Thoracic aorta (tissue), 2 donors: Measurements from ENCODE around the gene CPLANE1. TPM values are rescaled to one million over a fixed set of nuclear protein-coding genes. Genes with fewer than 3 reads are reported as not detected.
A peak's percentile ranks its signal among the peaks of the same experiment; 100 is the strongest.

ENCODE experiments used
- ATAC-seq: fragments of 150-250 bp; one replicate; pipeline ENCODE4 v1.8.0; 2017; ENCODE audit warnings: low read depth; ENCODE audit not compliant: insufficient number of reproducible peaks, low FRiP score
- DNase-seq: peaks from one replicate; pipeline ENCODE4 v3.0.0-alpha.2; 2020; ENCODE audit warnings: low spot score
- H3K27ac ChIP-seq, 2 donors: fragments of 200-600 bp; sonication (generic); 1 replicate in 1 of 2; 2 replicates in 1 of 2; pipeline ENCODE4 v1.5.1; 2016; ENCODE audit warnings: mild to moderate bottlenecking in 2 of 2, moderate library complexity in 2 of 2
- H3K27me3 ChIP-seq: fragments of 200-600 bp; sonication (generic); replicated peaks from 2 replicates; pipeline ENCODE4 v1.6.0; 2016; ENCODE audit warnings: mild to moderate bottlenecking; ENCODE audit not compliant: insufficient read depth
- H3K36me3 ChIP-seq: fragments of 200-600 bp; sonication (generic); one replicate; pipeline ENCODE4 v1.5.1; 2016
- H3K4me1 ChIP-seq, 2 donors: fragments of 200-600 bp; sonication (generic); 1 replicate in 1 of 2; 2 replicates in 1 of 2; pipeline versions ENCODE4 v1.5.1 to v1.6.0; 2016; ENCODE audit warnings: low read depth in 2 of 2, mild to moderate bottlenecking in 1 of 2; ENCODE audit not compliant: control insufficient read depth in 1 of 2
- H3K4me3 ChIP-seq: fragments of 200-600 bp; sonication (generic); 2 replicates; pipeline ENCODE4 v1.5.1; 2016; ENCODE audit warnings: mild to moderate bottlenecking
- H3K9me3 ChIP-seq: fragments of 200-600 bp; sonication (generic); 2 replicates; pipeline ENCODE4 v1.5.1; 2016
- total RNA-seq, 2 donors: library from RNA; depleted of rRNA; stranded (reverse); fragments of >200 nt; gene quantifications; one replicate each; pipeline versions ENCODE4 v1.1.0 to v1.2.3, GENCODE V29; 2016
- TF ChIP-seq, protein P1 (sequence below): fragments of 200-600 bp; sonication (generic); IDR thresholded peaks from one replicate; pipeline ENCODE4 v1.5.1; 2019; ENCODE audit warnings: antibody characterized with exemption

Gene CPLANE1
- total RNA-seq, 2 donors from 2014 or later = 24.1 to 44.0 TPM

DNA sequence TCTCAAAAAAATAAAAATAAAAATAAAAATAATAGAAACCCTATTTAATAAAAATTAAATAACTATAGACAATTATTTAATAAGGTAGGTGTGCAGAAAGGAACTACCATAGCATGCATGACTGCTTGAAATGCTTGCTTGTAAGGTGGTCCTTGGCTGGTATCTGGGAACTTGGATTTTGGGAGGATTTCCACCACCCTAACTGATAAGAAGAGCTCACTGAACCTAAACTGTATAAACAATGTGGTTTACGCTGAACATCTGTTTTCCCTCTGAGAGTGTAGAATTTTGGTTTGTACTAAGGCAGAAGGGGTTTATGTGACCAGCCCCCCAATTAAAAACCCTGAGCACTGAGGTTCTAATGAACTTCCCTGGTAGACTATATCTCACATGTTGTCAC lies 31.2 kb downstream of the CPLANE1 start:
- Histone ChIP-seq H3K4me3 (no peak overlapping the region), H3K27ac (no peak overlapping the region), H3K4me1 (no peaks in the 10 kb centered on the region), H3K27me3 (no peaks in the 10 kb centered on the region), H3K9me3 (no peaks in the 10 kb centered on the region), H3K36me3 (peaks cover 33% of the 10 kb centered on the region)
- DNase-seq (no peak), ATAC-seq (no peak)
- TF ChIP-seq, protein P1, sequence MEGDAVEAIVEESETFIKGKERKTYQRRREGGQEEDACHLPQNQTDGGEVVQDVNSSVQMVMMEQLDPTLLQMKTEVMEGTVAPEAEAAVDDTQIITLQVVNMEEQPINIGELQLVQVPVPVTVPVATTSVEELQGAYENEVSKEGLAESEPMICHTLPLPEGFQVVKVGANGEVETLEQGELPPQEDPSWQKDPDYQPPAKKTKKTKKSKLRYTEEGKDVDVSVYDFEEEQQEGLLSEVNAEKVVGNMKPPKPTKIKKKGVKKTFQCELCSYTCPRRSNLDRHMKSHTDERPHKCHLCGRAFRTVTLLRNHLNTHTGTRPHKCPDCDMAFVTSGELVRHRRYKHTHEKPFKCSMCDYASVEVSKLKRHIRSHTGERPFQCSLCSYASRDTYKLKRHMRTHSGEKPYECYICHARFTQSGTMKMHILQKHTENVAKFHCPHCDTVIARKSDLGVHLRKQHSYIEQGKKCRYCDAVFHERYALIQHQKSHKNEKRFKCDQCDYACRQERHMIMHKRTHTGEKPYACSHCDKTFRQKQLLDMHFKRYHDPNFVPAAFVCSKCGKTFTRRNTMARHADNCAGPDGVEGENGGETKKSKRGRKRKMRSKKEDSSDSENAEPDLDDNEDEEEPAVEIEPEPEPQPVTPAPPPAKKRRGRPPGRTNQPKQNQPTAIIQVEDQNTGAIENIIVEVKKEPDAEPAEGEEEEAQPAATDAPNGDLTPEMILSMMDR = no peak

DNA sequence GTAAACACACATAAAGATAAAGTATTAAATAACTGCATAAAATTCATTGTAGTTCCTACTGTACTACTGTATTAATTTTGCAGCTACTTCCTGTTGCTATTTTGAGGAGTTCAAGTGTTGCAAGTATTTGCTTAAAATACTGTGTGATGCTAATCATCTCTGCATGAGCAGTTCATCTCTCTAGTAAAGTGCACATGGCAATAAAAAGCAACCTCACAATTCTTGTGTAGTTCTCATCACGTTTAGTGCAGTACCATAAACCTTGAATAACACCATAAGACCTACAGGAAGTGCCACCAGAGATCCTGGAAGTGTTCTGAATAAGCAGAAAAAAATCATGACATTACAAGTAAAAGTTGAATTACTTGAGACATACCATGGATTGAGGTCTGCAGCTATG lies 34.6 kb downstream of the CPLANE1 start:
- no peak for ATAC-seq
- H3K4me3 ChIP-seq = no peak overlapping the region

DNA sequence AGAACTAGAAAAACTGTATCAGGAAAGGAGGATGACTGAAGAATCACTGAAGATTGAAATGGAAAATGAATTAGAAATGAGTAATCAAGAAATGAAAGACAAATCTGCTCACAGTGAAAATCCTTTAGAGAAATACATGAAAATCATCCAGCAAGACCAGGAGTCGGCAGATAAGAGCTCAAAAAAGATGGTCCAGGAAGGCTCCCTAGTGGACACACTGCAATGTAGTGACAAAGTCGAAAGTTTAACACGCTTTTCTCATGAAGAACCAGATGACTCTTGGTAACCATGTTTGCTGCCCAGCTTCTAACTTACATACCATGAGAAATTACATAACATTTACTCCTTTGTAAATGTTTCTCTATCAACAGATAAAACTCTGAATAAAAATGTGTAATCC lies 37.1 kb downstream of the CPLANE1 start:
- no peak for ATAC-seq
- Histone ChIP-seq H3K27me3 (no peaks in the 10 kb centered on the region), H3K36me3 (peaks cover 20% of the 10 kb centered on the region), H3K4me1 (no peaks in the 10 kb centered on the region), H3K4me3 (no peak overlapping the region), H3K9me3 (no peaks in the 10 kb centered on the region), H3K27ac (no peak overlapping the region)
- TF ChIP-seq, protein P1 = no peak
- no peak for DNase-seq

More for the DNA sequence above, 34.6 kb downstream of the CPLANE1 start:
- H3K27ac ChIP-seq = no peak overlapping the region
- H3K27me3 ChIP-seq = no peaks in the 10 kb centered on the region
- H3K36me3 ChIP-seq = peaks cover 22% of the 10 kb centered on the region
- no peak for DNase-seq
- TF ChIP-seq, protein P1 = no peak
- no peaks in the 10 kb centered on the region for H3K4me1 ChIP-seq
- H3K9me3 ChIP-seq = no peaks in the 10 kb centered on the region

DNA sequence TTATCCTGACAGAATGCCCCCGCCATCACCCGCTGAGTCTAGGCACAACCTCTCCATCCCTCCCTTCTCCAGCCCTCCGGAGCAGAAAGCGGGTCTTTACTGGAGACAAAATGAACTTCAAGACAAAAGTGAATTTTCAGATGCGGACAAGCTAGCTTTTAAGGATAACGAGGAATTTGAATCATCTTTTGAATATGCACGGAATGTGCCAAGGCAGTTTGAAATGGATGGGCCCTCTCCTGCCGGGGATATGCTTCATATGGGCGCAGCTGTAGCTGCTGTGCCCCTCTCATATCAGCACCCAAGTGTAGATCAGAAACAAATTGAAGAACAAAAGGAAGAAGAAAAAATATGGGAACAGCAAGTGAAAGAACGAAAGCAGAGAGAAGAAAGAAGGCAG lies 37.5 kb downstream of the CPLANE1 start:
- ATAC-seq (no peak), DNase-seq (no peak)
- Histone ChIP-seq H3K36me3 (peaks cover 20% of the 10 kb centered on the region), H3K27me3 (no peaks in the 10 kb centered on the region), H3K4me3 (no peak overlapping the region), H3K27ac (no peak overlapping the region), H3K4me1 (no peaks in the 10 kb centered on the region), H3K9me3 (no peaks in the 10 kb centered on the region)
- TF ChIP-seq, protein P1 = no peak

GRCh38 chr5:37208883-37209797 lies 40.0 kb downstream of the CPLANE1 start:
- no peaks in the 10 kb centered on the region for H3K9me3 ChIP-seq
- H3K4me1 ChIP-seq = no peaks in the 10 kb centered on the region
- peaks cover 17% of the 10 kb centered on the region for H3K36me3 ChIP-seq
- H3K27me3 ChIP-seq = no peaks in the 10 kb centered on the region
- TF ChIP-seq, protein P1 = no peak
- H3K4me3 ChIP-seq = peak overlapping the region; percentile 64
- H3K27ac ChIP-seq = peak overlapping the region in 1 of 2 donors; percentile 20
- DNase-seq = no peak
- no peak for ATAC-seq
